Erythroblast (primary cell): Measurements from ENCODE around the gene CALHM6.

Experiments
- GATA1 ChIP-seq: IDR thresholded peaks from 2 replicates; pipeline ENCODE4 v1.6.1; 2011; ENCODE audit warnings: low read depth, mild to moderate bottlenecking, control low read depth, low read length, moderate library complexity
- POLR2A ChIP-seq: IDR thresholded peaks from 2 replicates; pipeline ENCODE4 v1.6.1; 2011; ENCODE audit warnings: mild to moderate bottlenecking, low read length

DNA sequence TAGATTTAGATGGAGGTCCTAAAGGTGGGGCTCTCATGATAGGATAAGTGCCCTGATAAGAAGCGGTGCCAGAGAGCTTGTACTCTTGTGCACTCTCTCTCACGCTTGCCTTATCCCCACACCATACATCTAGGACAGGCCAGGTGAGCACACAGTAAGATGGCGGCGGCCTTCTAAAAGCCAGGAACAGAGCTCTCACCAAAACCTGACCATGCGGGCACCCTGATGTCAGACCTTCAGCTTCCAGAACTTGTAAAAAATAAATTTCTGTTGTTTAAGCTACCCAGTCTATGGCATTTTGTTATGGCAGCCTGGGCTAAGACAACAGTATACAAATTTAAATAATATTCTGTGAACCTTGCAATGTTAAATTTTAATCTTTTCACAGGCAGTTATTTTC lies 40.8 kb upstream of the CALHM6 start:
- TF ChIP-seq POLR2A = no peak
- TF ChIP-seq GATA1 = no peak
